PC-3 (cell line): ENCODE data around the gene NXPH1. TPM values are rescaled to one million over a fixed set of nuclear protein-coding genes. Genes with fewer than 3 reads are reported as not detected.

ENCODE experiments used
- ATAC-seq: fragments of 200-7000 bp; cut with Tn5 transposase; 2 replicates; pipeline ENCODE4 v1.9.1; 2020; ENCODE audit warnings: mild to moderate bottlenecking, moderate library complexity
- BruUV-seq: library from RNA; stranded (reverse); fragments of 400-500 nt; replicated peaks from 2 replicates; lab custom pipeline; 2021; lab: Mats Ljungman, UMichigan
- CTCF ChIA-PET: fragments of 300-600 bp; sonication (Branson Sonifier 250); formaldehyde crosslinking; loops from one replicate; lab custom pipeline; 2022; ENCODE audit warnings: antibody characterized with exemption; lab: Charles Lee
- POLR2A ChIA-PET: fragments of 300-600 bp; sonication (Branson Sonifier 250); formaldehyde crosslinking; loops from one replicate; lab custom pipeline; 2022; ENCODE audit warnings: antibody characterized with exemption; ENCODE audit not compliant: unreplicated experiment; lab: Charles Lee
- DNase-seq: peaks from one replicate; pipeline ENCODE4 v3.0.0-alpha.2; 2015
- H2AFZ ChIP-seq: fragments of 300-600 bp; sonication (generic); 2 replicates; pipeline ENCODE4 v1.6.0; 2016; ENCODE audit warnings: antibody characterized with exemption, low read length
- H3F3A ChIP-seq: fragments of 300-600 bp; sonication (generic); one replicate; pipeline ENCODE4 v1.6.0; 2017; ENCODE audit warnings: antibody characterized with exemption, low read length, control low read depth, mild to moderate bottlenecking; ENCODE audit not compliant: unreplicated experiment
- H3K27ac ChIP-seq: fragments of 300-600 bp; sonication (generic); 2 replicates; pipeline ENCODE4 v1.5.1; 2016; ENCODE audit warnings: mild to moderate bottlenecking, low read length
- H3K27me3 ChIP-seq: fragments of 300-600 bp; sonication (generic); 2 replicates; pipeline ENCODE4 v1.6.1; 2016; ENCODE audit warnings: low read length, mixed read lengths
- H3K36me3 ChIP-seq: fragments of 300-600 bp; sonication (generic); 2 replicates; pipeline ENCODE4 v1.6.1; 2016; ENCODE audit warnings: low read depth, mixed run types, low read length, mixed read lengths
- H3K4me1 ChIP-seq: fragments of 300-600 bp; sonication (generic); 2 replicates; pipeline ENCODE4 v1.5.1; 2016; ENCODE audit warnings: low read length; ENCODE audit not compliant: insufficient read depth
- H3K4me2 ChIP-seq: fragments of 300-600 bp; sonication (generic); 2 replicates; pipeline ENCODE4 v1.6.0; 2016; ENCODE audit warnings: low read length
- H3K4me3 ChIP-seq: fragments of 300-600 bp; sonication (generic); 2 replicates; pipeline ENCODE4 v1.5.1; 2016; ENCODE audit warnings: mild to moderate bottlenecking, low read length, mixed read lengths
- H3K79me2 ChIP-seq: fragments of 300-600 bp; sonication (generic); 2 replicates; pipeline ENCODE4 v1.6.1; 2017; ENCODE audit warnings: low read length, mixed read lengths
- H3K9ac ChIP-seq: fragments of 300-600 bp; sonication (generic); 2 replicates; pipeline ENCODE4 v1.6.0; 2016; ENCODE audit warnings: mild to moderate bottlenecking, low read length
- H3K9me2 ChIP-seq: fragments of 300-600 bp; sonication (generic); replicated peaks from 2 replicates; pipeline ENCODE4 v1.6.1; 2016; ENCODE audit warnings: mixed run types, low read length, mixed read lengths
- H3K9me3 ChIP-seq: fragments of 300-600 bp; sonication (generic); 2 replicates; pipeline ENCODE4 v1.6.1; 2016; ENCODE audit warnings: low read length, mixed read lengths
- H4K20me1 ChIP-seq: fragments of 300-600 bp; sonication (generic); 2 replicates; pipeline ENCODE4 v1.6.1; 2016; ENCODE audit warnings: low read length, mixed read lengths
- EZH2 ChIP-seq: fragments of 300-600 bp; sonication (generic); IDR thresholded peaks from one replicate; pipeline ENCODE4 v1.6.1; 2017; ENCODE audit warnings: antibody characterized with exemption, mild to moderate bottlenecking, low read length; ENCODE audit not compliant: unreplicated experiment
- EZH2phosphoT487 ChIP-seq: fragments of 300-600 bp; sonication (generic); IDR thresholded peaks from 2 replicates; pipeline ENCODE4 v1.6.1; 2018; ENCODE audit warnings: mild to moderate bottlenecking, antibody characterized with exemption, low read length, borderline replicate concordance
- intact Hi-C: fragments of 100-400 bp; cut with micrococcal nuclease; formaldehyde crosslinking; loops from 2 replicates; pipeline ENCODE4 v1.9.0; 2023
- total RNA-seq: library from RNA; depleted of rRNA; stranded (reverse); fragments of >200 nt; gene quantifications from 2 replicates; pipeline ENCODE4 v1.2.3, GENCODE V29; 2014
- TF ChIP-seq, protein P1 (sequence below): fragments of 300-600 bp; sonication (generic); conservative IDR thresholded peaks from 2 replicates; pipeline ENCODE4 v1.5.1; 2017; ENCODE audit warnings: antibody characterized with exemption, low read depth, mild to moderate bottlenecking, low read length

Gene NXPH1
- total RNA-seq, 1 experiment from 2014 or later: not detected

DNA sequence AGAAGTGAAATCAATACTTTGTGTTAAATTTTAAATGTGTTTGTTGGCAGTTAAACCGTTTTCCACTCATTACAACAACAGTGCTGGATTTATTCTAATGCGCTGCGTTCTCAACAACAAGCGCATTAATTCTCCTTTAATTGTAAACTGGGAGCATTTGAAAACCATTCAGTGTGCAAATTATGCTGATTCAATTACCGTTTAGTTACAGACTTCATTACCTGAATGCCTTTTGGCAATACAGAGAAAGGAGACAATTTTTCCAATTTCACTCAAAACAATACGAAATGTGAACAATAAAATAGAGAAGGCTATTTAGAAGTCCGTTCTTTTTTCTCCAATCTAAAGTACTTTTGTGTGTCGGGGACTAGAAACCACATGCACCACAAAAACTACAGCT is 4.2 kb downstream of the NXPH1 start:
- no peak overlapping the region for H3K27ac ChIP-seq
- H3K4me1 ChIP-seq: no peaks in the 10 kb centered on the region
- no peak overlapping the region for H3K4me3 ChIP-seq
- H3K36me3 ChIP-seq: no peaks in the 10 kb centered on the region
- H3K4me2 ChIP-seq: no peak overlapping the region
- no peak overlapping the region for H2AFZ ChIP-seq
- H3K9ac ChIP-seq: no peak overlapping the region
- BruUV-seq: no TSS peak
- no peaks in the 10 kb centered on the region for H4K20me1 ChIP-seq
- no peak for ATAC-seq
- no peaks in the 10 kb centered on the region for H3K9me3 ChIP-seq
- no peaks in the 10 kb centered on the region for H3F3A ChIP-seq
- intact Hi-C loops: loop anchor here (1.0 to 5.0 kb wide), 3 partner anchors 287 to 1975 kb away; no protein-coding TSS in a partner anchor
- ChIA-PET POLR2A (no interaction called here), CTCF (no interaction called here)
- no peaks in the 10 kb centered on the region for H3K9me2 ChIP-seq
- no peak for DNase-seq
- H3K27me3 ChIP-seq: peaks cover 9% of the 10 kb centered on the region; the same call in 1 of the 2 replicates
- H3K79me2 ChIP-seq: no peaks in the 10 kb centered on the region
- TF ChIP-seq, protein P1, sequence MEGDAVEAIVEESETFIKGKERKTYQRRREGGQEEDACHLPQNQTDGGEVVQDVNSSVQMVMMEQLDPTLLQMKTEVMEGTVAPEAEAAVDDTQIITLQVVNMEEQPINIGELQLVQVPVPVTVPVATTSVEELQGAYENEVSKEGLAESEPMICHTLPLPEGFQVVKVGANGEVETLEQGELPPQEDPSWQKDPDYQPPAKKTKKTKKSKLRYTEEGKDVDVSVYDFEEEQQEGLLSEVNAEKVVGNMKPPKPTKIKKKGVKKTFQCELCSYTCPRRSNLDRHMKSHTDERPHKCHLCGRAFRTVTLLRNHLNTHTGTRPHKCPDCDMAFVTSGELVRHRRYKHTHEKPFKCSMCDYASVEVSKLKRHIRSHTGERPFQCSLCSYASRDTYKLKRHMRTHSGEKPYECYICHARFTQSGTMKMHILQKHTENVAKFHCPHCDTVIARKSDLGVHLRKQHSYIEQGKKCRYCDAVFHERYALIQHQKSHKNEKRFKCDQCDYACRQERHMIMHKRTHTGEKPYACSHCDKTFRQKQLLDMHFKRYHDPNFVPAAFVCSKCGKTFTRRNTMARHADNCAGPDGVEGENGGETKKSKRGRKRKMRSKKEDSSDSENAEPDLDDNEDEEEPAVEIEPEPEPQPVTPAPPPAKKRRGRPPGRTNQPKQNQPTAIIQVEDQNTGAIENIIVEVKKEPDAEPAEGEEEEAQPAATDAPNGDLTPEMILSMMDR: no peak
- no peak for TF ChIP-seq EZH2
- no peak for TF ChIP-seq EZH2phosphoT487

DNA sequence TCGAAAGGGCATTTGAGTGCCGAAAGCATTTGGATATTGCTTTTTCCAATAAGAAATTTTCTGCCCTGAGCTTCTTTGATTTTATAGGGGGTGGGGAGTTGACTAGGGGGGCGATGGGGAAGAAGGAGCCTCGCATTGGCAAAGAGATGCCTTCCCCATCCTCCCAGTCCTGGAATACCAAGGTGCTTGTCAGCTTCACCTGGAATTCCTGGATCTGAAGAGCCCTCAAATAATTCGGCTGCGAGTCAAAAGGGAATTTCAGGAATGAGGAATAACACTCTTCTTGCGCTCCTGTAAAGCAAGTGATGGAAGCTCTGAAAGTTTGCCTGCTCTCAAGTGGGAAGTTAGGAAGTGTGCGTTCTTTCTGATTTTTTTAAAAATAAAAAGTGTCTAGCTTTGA is 7.3 kb downstream of the NXPH1 start:
- no TSS peak for BruUV-seq
- no peak for ATAC-seq

More for the DNA sequence above, 7.3 kb downstream of the NXPH1 start:
- no peak overlapping the region for H3K4me2 ChIP-seq
- no peaks in the 10 kb centered on the region for H3F3A ChIP-seq
- no peak overlapping the region for H3K9ac ChIP-seq
- H3K9me2 ChIP-seq: no peaks in the 10 kb centered on the region
- CTCF ChIA-PET: no interaction called here
- H3K36me3 ChIP-seq: no peaks in the 10 kb centered on the region
- no peaks in the 10 kb centered on the region for H3K4me1 ChIP-seq
- POLR2A ChIA-PET: interaction anchor here (0.6 kb wide), 1 partner anchor 1841 kb away, joined by 3 read pairs; no protein-coding TSS in a partner anchor
- TF ChIP-seq, protein P1: no peak
- no peak for TF ChIP-seq EZH2phosphoT487
- TF ChIP-seq EZH2: no peak
- no peak for DNase-seq
- intact Hi-C loops: no loop called here
- H3K79me2 ChIP-seq: no peaks in the 10 kb centered on the region
- H3K27ac ChIP-seq: no peak overlapping the region
- H4K20me1 ChIP-seq: no peaks in the 10 kb centered on the region
- peaks cover 9% of the 10 kb centered on the region; the same call in 1 of the 2 replicates for H3K27me3 ChIP-seq
- H3K9me3 ChIP-seq: no peaks in the 10 kb centered on the region
- no peak overlapping the region for H2AFZ ChIP-seq
- no peak overlapping the region for H3K4me3 ChIP-seq
